ENCODE measurements around the gene SMPD3. TPM values are rescaled to one million over a fixed set of nuclear protein-coding genes. Genes with fewer than 3 reads are reported as not detected.

SMPD3 gene
- total RNA-seq, 1 donor from 2014 or later, result 0.38 TPM

DNA sequence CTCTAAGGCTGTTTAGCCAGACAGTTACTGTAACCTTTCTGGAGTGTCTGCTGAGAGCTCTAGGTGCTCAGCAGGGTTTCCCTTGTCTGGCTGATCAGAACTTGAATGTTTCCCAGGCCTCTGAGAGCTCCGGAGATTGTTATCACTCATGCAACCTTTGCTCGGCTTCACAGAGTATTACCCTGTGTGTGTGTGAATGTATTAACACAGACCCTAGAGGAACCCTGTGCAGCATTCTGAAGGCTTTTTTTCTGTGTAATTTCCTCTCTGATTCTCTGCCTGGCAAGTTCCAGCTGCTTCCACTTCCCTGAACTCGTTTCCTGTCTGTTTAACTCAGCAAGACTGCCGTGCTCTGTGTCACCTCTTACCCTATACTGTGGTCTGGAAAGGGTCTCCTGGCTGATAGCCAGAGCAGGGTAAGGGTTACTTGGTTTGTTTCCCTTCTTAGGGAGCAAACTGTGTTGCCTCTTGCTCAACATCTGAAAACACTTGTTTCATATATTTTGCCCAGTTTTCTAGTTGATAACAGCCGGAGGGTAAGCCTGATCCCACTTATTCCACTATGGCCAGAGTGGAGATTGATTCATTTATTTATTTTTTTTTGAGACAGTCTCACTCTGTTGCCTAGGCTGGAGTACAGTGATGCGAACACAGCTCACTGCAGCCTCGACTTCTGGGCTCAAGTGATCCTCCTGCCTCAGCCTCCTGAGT lies 115.7 kb downstream of the SMPD3 start:
- Histone ChIP-seq H3K4me3 (ENCODE audit: low read depth, low read length) (no peak overlapping the region), H3K36me3 (ENCODE audit: control insufficient read depth, insufficient read depth, low read length) (no peaks in the 10 kb centered on the region), H3K27me3 (ENCODE audit: control insufficient read depth, insufficient read depth, low read length) (no peaks in the 10 kb centered on the region)
- DNase-seq (ENCODE audit: low read depth), result no peak
- TF ChIP-seq, protein P1, sequence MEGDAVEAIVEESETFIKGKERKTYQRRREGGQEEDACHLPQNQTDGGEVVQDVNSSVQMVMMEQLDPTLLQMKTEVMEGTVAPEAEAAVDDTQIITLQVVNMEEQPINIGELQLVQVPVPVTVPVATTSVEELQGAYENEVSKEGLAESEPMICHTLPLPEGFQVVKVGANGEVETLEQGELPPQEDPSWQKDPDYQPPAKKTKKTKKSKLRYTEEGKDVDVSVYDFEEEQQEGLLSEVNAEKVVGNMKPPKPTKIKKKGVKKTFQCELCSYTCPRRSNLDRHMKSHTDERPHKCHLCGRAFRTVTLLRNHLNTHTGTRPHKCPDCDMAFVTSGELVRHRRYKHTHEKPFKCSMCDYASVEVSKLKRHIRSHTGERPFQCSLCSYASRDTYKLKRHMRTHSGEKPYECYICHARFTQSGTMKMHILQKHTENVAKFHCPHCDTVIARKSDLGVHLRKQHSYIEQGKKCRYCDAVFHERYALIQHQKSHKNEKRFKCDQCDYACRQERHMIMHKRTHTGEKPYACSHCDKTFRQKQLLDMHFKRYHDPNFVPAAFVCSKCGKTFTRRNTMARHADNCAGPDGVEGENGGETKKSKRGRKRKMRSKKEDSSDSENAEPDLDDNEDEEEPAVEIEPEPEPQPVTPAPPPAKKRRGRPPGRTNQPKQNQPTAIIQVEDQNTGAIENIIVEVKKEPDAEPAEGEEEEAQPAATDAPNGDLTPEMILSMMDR (IDR thresholded peaks at IDR 0.05; ENCODE audit: insufficient read depth, low read length, poor library complexity, severe bottlenecking), result no peak

- no peaks in the 10 kb centered on the region for H3K36me3 ChIP-seq (ENCODE audit: control insufficient read depth, insufficient read depth, low read length)
- TF ChIP-seq, protein P1 (IDR thresholded peaks at IDR 0.05; ENCODE audit: insufficient read depth, low read length, poor library complexity, severe bottlenecking), result no peak
- no peaks in the 10 kb centered on the region for H3K27me3 ChIP-seq (ENCODE audit: control insufficient read depth, insufficient read depth, low read length)
- no peak overlapping the region for H3K4me3 ChIP-seq (ENCODE audit: low read depth, low read length)
- no peak for DNase-seq (ENCODE audit: low read depth)
Measured at GRCh38 chr16:68331879-68332410, 116.4 kb downstream of the SMPD3 start.

DNA sequence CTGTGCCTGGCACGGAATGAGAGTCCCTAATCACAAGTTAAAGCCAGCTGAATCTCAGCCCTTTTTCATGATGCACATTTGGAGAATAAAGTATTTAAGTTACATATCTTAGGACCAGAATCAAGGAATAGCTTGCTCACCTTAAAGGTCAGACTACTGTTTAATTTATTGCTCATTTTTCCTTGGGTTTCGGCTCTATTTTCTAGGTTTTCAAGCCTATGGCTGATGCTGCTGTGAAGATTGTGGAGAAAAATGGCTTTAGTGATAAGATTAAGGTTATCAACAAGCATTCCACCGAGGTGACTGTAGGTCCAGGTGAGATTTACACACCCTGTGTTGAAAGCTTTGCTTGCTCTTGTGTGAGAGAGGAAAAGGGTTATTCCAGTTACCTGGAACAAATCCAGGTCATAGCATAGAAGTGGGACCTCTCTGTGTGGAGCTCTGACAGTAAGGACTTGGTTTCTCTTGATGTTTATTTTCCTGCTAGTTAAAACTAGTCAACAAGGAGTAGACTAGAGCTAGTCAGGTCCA lies 119.4 kb downstream of the SMPD3 start:
- DNase-seq (ENCODE audit: low read depth), result no peak
- H3K4me3 ChIP-seq (ENCODE audit: low read depth, low read length), result no peak overlapping the region
- TF ChIP-seq, protein P1 (IDR thresholded peaks at IDR 0.05; ENCODE audit: insufficient read depth, low read length, poor library complexity, severe bottlenecking), result no peak
- H3K27me3 ChIP-seq (ENCODE audit: control insufficient read depth, insufficient read depth, low read length), result no peaks in the 10 kb centered on the region
- no peaks in the 10 kb centered on the region for H3K36me3 ChIP-seq (ENCODE audit: control insufficient read depth, insufficient read depth, low read length)

GRCh38 chr16:68328151-68328859 lies 120.0 kb downstream of the SMPD3 start:
- TF ChIP-seq, protein P1 (IDR thresholded peaks at IDR 0.05; ENCODE audit: insufficient read depth, low read length, poor library complexity, severe bottlenecking), result peak; percentile 95
- Histone ChIP-seq H3K27me3 (ENCODE audit: control insufficient read depth, insufficient read depth, low read length) (no peaks in the 10 kb centered on the region), H3K4me3 (ENCODE audit: low read depth, low read length) (no peak overlapping the region), H3K36me3 (ENCODE audit: control insufficient read depth, insufficient read depth, low read length) (no peaks in the 10 kb centered on the region)
- peak; percentile 54 for DNase-seq (ENCODE audit: low read depth)

DNA sequence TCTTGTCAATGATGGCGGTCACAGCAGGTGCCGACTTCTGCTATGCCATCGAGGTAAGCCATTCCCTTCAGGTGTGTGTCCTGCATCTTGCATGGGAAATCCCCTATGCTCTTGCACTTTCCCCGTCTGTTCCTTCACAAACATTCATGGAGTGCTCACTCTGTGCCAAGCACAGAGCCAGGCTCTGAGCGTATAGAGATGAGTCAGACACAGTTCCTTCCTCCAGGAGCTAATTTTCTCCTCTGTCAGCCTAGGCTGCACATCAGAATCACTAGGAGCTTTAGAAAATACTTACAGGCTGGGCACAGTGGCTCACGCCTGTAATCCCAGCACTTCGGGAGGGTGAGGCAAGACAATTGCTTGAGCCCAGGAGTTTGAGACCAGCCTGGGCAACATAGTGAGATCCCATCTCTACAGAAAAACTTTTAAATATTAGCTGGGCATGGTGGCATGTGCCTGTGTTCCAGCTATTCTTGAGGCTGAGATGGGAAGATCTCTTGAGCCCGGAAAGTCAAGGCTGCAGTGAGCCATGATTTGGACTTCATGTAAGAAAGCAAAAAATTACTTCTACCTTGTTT lies 123.4 kb downstream of the SMPD3 start:
- TF ChIP-seq, protein P1 (IDR thresholded peaks at IDR 0.05; ENCODE audit: insufficient read depth, low read length, poor library complexity, severe bottlenecking), result no peak
- no peak for DNase-seq (ENCODE audit: low read depth)
- no peaks in the 10 kb centered on the region for H3K27me3 ChIP-seq (ENCODE audit: control insufficient read depth, insufficient read depth, low read length)
- no peaks in the 10 kb centered on the region for H3K36me3 ChIP-seq (ENCODE audit: control insufficient read depth, insufficient read depth, low read length)
- H3K4me3 ChIP-seq (ENCODE audit: low read depth, low read length), result no peak overlapping the region

All from kidney epithelial cell (primary cell).